GM19240 (cell line): ENCODE results near the gene LHPP.
"Not testable (repeated sequence)": the region's sequence is repeated elsewhere in the genome, so short reads cannot be mapped to it uniquely, and the experiment has no call there.

Experiments
- DNase-seq: peaks from one replicate; pipeline ENCODE4 v3.0.0; 2011; ENCODE audit warnings: low spot score; ENCODE audit not compliant: insufficient read length

LHPP gene

GRCh38 chr10:124569623-124570470, 108.2 kb downstream of the LHPP start:
- no peak for DNase-seq

GRCh38 chr10:124570646-124571045, 109.0 kb downstream of the LHPP start:
- no peak for DNase-seq

- DNase-seq: no peak
These were observed 111.1 kb downstream of the LHPP start for GRCh38 chr10:124572751-124573150.

- no peak for DNase-seq
These were observed 112.3 kb downstream of the LHPP start for GRCh38 chr10:124573726-124574455.

- DNase-seq: no peak
These were observed 112.9 kb downstream of the LHPP start for GRCh38 chr10:124574456-124575070.

GRCh38 chr10:124575107-124576035, 113.7 kb downstream of the LHPP start:
- no peak for DNase-seq

GRCh38 chr10:124576526-124577420, 115.2 kb downstream of the LHPP start:
- no peak for DNase-seq

GRCh38 chr10:124577651-124578050, 116.0 kb downstream of the LHPP start:
- no peak for DNase-seq

- no peak for DNase-seq
These were observed 116.8 kb downstream of the LHPP start for GRCh38 chr10:124578231-124579010.

GRCh38 chr10:124579011-124579399, 117.4 kb downstream of the LHPP start:
- DNase-seq: no peak

GRCh38 chr10:124586142-124586541, 124.5 kb downstream of the LHPP start:
- DNase-seq: no peak

GRCh38 chr10:124587811-124588211, 126.2 kb downstream of the LHPP start:
- DNase-seq: no peak

- DNase-seq: not testable (repeated sequence)
These were observed 126.7 kb downstream of the LHPP start for GRCh38 chr10:124588341-124588735.

- no peak for DNase-seq
These were observed 127.3 kb downstream of the LHPP start for GRCh38 chr10:124588736-124589490.

GRCh38 chr10:124589491-124590041, 127.9 kb downstream of the LHPP start:
- DNase-seq: no peak

GRCh38 chr10:124590216-124591122, 128.8 kb downstream of the LHPP start:
- DNase-seq: no peak

- DNase-seq: no peak
These were observed 129.5 kb downstream of the LHPP start for GRCh38 chr10:124591123-124591495.
